HepG2 (cell line): ENCODE data around the gene SGK1. TPM values are rescaled to one million over a fixed set of nuclear protein-coding genes. Genes with fewer than 3 reads are reported as not detected.
"Not testable (repeated sequence)": the region's sequence is repeated elsewhere in the genome, so short reads cannot be mapped to it uniquely, and the experiment has no call there.

Experiments
- ATAC-seq: fragments of 200-7000 bp; cut with Tn5 transposase; 3 replicates; pipeline ENCODE4 v1.9.1; 2020; ENCODE audit warnings: mild to moderate bottlenecking, moderate library complexity
- BruUV-seq: library from RNA; stranded (reverse); fragments of 400-500 nt; replicated peaks from 2 replicates; lab custom pipeline; 2021; lab: Mats Ljungman, UMichigan
- CTCF ChIA-PET: fragments of 300-600 bp; formaldehyde crosslinking; extraction: SDS; loops from one replicate; lab custom pipeline; 2021; ENCODE audit warnings: low total read pairs, inconsistent platforms, low intra/inter-chr PET ratio; lab: Yijun Ruan, JAX
- POLR2A ChIA-PET: fragments of 350-600 bp; sonication (Branson Sonifier 250); formaldehyde crosslinking; loops from one replicate; lab custom pipeline; 2020; ENCODE audit warnings: antibody characterized with exemption, inconsistent platforms; lab: Yijun Ruan, JAX
- DNase-seq: peaks from one replicate; pipeline ENCODE4 v3.0.0-alpha.2; 2015; ENCODE audit warnings: low spot score
- FAIRE-seq: peaks from 3 replicates; lab custom pipeline; 2011; peaks lifted over from hg19 to GRCh38; lab: Jason Lieb, UNC
- H2AFZ ChIP-seq: one replicate; pipeline ENCODE4 v1.6.1; 2011; ENCODE audit warnings: low read length, inconsistent platforms
- H3K27ac ChIP-seq: fragments of 300-600 bp; 3 replicates; pipeline ENCODE4 v1.8.0; 2011; ENCODE audit warnings: mixed run types, mild to moderate bottlenecking, mixed read lengths, low read length, inconsistent platforms; ENCODE audit not compliant: insufficient read depth; ENCODE audit errors: extremely low read length
- H3K27me3 ChIP-seq, 2 experiments: fragments of 200-600 bp in 1 of 2; 2 replicates in 1 of 2; 3 replicates in 1 of 2; pipeline versions ENCODE4 v1.6.0 to v1.8.0; 2011; ENCODE audit warnings: low read length in 2 of 2, mild to moderate bottlenecking in 2 of 2, moderate library complexity in 2 of 2, inconsistent platforms in 1 of 2; ENCODE audit not compliant: insufficient read depth in 2 of 2, control insufficient read depth in 1 of 2
- H3K36me3 ChIP-seq, 2 experiments: fragments of 200-600 bp in 1 of 2; replicated peaks in 1 of 2; 2 replicates in 1 of 2; 3 replicates in 1 of 2; pipeline versions ENCODE4 v1.5.1 to v1.8.0; 2011; ENCODE audit warnings: low read length in 2 of 2, inconsistent platforms in 1 of 2; ENCODE audit not compliant: insufficient read depth in 2 of 2, control insufficient read depth in 1 of 2
- H3K4me1 ChIP-seq: 2 replicates; pipeline ENCODE4 v1.5.1; 2012; ENCODE audit warnings: low read length, inconsistent platforms; ENCODE audit not compliant: insufficient read depth
- H3K4me2 ChIP-seq: 2 replicates; pipeline ENCODE4 v1.6.0; 2011; ENCODE audit warnings: low read depth, low read length, inconsistent platforms
- H3K4me3 ChIP-seq, 3 experiments: fragments of 200-600 bp in 1 of 3; sonication (generic), shearing (Covaris generic) in 1 of 3; replicated peaks in 1 of 3; 2 replicates each; pipeline ENCODE4 v1.5.1; 2011 to 2016; ENCODE audit warnings: low read length in 3 of 3, inconsistent platforms in 2 of 3, low read depth in 2 of 3, mild to moderate bottlenecking in 2 of 3, control low read depth in 1 of 3, mixed read lengths in 1 of 3; ENCODE audit not compliant: insufficient read depth in 1 of 3
- H3K79me2 ChIP-seq: one replicate; pipeline ENCODE4 v1.6.1; 2011; ENCODE audit warnings: low read length, inconsistent platforms; ENCODE audit not compliant: insufficient read depth
- H3K9ac ChIP-seq: 2 replicates; pipeline ENCODE4 v1.6.0; 2011; ENCODE audit warnings: mild to moderate bottlenecking, low read depth, low read length, inconsistent platforms; ENCODE audit not compliant: insufficient read depth
- H3K9me3 ChIP-seq: 2 replicates; pipeline ENCODE4 v1.5.1; 2012; ENCODE audit warnings: mild to moderate bottlenecking, low read length
- H4K20me1 ChIP-seq: 2 replicates; pipeline ENCODE4 v1.6.0; 2011; ENCODE audit warnings: inconsistent platforms, mild to moderate bottlenecking, low read length, moderate library complexity; ENCODE audit not compliant: insufficient read depth
- BRCA1 ChIP-seq: sonication (generic); formaldehyde crosslinking; IDR thresholded peaks from 2 replicates; pipeline ENCODE4 v1.4.0; 2020; ENCODE audit warnings: missing genetic modification reagents
- RXRB ChIP-seq: IDR thresholded peaks from 2 replicates; pipeline ENCODE4 v1.6.1; 2016; ENCODE audit warnings: borderline replicate concordance, missing genetic modification reagents, missing compliant biosample characterization
- SETDB1 ChIP-seq: sonication (generic); formaldehyde crosslinking; IDR thresholded peaks from 2 replicates; pipeline ENCODE4 v1.5.1; 2020; ENCODE audit warnings: missing genetic modification reagents, mild to moderate bottlenecking, borderline replicate concordance
- WGBS: methylation state at CpG from one replicate; pipeline ENCODE4 v1.1.6; 2017; ENCODE audit warnings: low lambda C conversion rate; 5-methylcytosine and 5-hydroxymethylcytosine counted together
- in situ Hi-C: cut with HindIII; loops from 2 replicates; pipeline ENCODE4 v1.10.0; 2017; ENCODE audit warnings: low pct_unique_long_range_greater_than_20kb; ENCODE audit not compliant: extremely low pct_ligation_motif_present
- intact Hi-C: fragments of 100-400 bp; cut with micrococcal nuclease; formaldehyde crosslinking; loops from one replicate; pipeline ENCODE4 v1.10.0; 2022; ENCODE audit not compliant: unreplicated experiment
- polyA plus RNA-seq, 8 experiments: library from polyadenylated mRNA; depleted of rRNA in 3 of 8; stranded (reverse) in 7 of 8; unstranded in 1 of 8; fragments of >200 nt; fragmentation: Illumina TruSeq in 4 of 8; extraction: Trizol in 4 of 8; gene quantifications; 2 replicates each; pipeline versions ENCODE4 v1.2.1 to v1.2.3, GENCODE V29; 2011 to 2016; ENCODE audit warnings: low read depth in 4 of 8, missing spikeins in 1 of 8, mixed read lengths in 1 of 8; ENCODE audit not compliant: insufficient read depth in 1 of 8
- total RNA-seq, 5 experiments: library from RNA; depleted of rRNA; stranded (reverse); fragments of >200 nt; fragmentation: Illumina TruSeq; extraction: Trizol; gene quantifications; 2 replicates each; pipeline ENCODE4 v1.2.3, GENCODE V29; 2016; ENCODE audit warnings: low read depth in 1 of 5

Gene SGK1
- total and polyA plus RNA-seq, 2 of the 13 experiments (the other 11 are each of a cell fraction or from before 2014, with no cell fraction given) = 56.1 to 56.2 TPM

- H3K4me2 ChIP-seq, H2AFZ ChIP-seq, H3K9me3 ChIP-seq, ATAC-seq, H3K36me3 ChIP-seq, DNase-seq, H3K4me3 ChIP-seq, H4K20me1 ChIP-seq, FAIRE-seq, H3K27ac ChIP-seq, BruUV-seq, CTCF ChIA-PET, H3K27me3 ChIP-seq, H3K4me1 ChIP-seq, POLR2A ChIA-PET, in situ Hi-C loops, H3K9ac ChIP-seq, H3K79me2 ChIP-seq: not testable (repeated sequence)
- 18% methylated on average over 4 of the region's 4 CpGs for WGBS
- intact Hi-C loops = loop anchor here (10.0 kb wide), 1 partner anchor 151 kb away; no protein-coding TSS in a partner anchor
These were observed 8.3 kb upstream of the SGK1 start for GRCh38 chr6:134326192-134326591.

GRCh38 chr6:134324766-134325165, 6.9 kb upstream of the SGK1 start:
- no peak for FAIRE-seq
- Histone ChIP-seq H3K27ac (no peak overlapping the region), H3K27me3 (no peaks in the 10 kb centered on the region), H3K9me3 (0 out of 2 replicates have a peak, but pooled peaks cover 4% of the 10 kb centered on the region), H3K4me2 (no peak overlapping the region), H3K4me1 (no peaks in the 10 kb centered on the region), H2AFZ (no peak overlapping the region), H3K4me3 (no peak overlapping the region), H4K20me1 (no peaks in the 10 kb centered on the region), H3K36me3 (no peaks in the 10 kb centered on the region), H3K9ac (no peak overlapping the region)
- in situ Hi-C loops (no loop called here), intact Hi-C loops (loop anchor here (10.0 kb wide), 1 partner anchor 150 kb away; no protein-coding TSS in a partner anchor)
- WGBS = 33% methylated on average over 4 of the region's 4 CpGs
- POLR2A ChIA-PET = no interaction called here
- no peak for ATAC-seq
- CTCF ChIA-PET = no interaction called here
- BruUV-seq = no TSS peak
- DNase-seq = no peak
- no peak for TF ChIP-seq SETDB1 (CRISPR knock-in tag)
- TF ChIP-seq BRCA1 (CRISPR knock-in tag) = no peak
- no peak for TF ChIP-seq RXRB (CRISPR knock-in tag)
- TF ChIP-seq, all 625 proteins: peak for 0
- H3K79me2 ChIP-seq = no peaks in the 10 kb centered on the region
